Right atrium auricular region (tissue), 2 donors: ENCODE results near the gene SEC61A2. TPM values are rescaled to one million over a fixed set of nuclear protein-coding genes. Genes with fewer than 3 reads are reported as not detected.

Experiments used
- DNase-seq: peaks from one replicate; pipeline ENCODE4 v3.0.0-alpha.2; 2019; ENCODE audit warnings: low spot score
- H3K27ac ChIP-seq, 2 donors: fragments of 200-600 bp; sonication (generic); 1 replicate in 1 of 2; 2 replicates in 1 of 2; pipeline ENCODE4 v1.5.1; 2016 to 2019
- H3K27me3 ChIP-seq, 2 donors: fragments of 200-600 bp; sonication (generic); one replicate each; pipeline versions ENCODE4 v1.5.1 to v1.6.0; 2017 to 2019
- H3K36me3 ChIP-seq: fragments of 200-600 bp; sonication (generic); one replicate; pipeline ENCODE4 v1.5.1; 2016
- H3K4me1 ChIP-seq, 2 donors: fragments of 200-600 bp; sonication (generic); one replicate each; pipeline versions ENCODE4 v1.5.1 to v1.6.0; 2017 to 2019
- H3K4me3 ChIP-seq, 2 donors: fragments of 200-600 bp; sonication (generic); 1 replicate in 1 of 2; 2 replicates in 1 of 2; pipeline ENCODE4 v1.5.1; 2017 to 2019; ENCODE audit warnings: mild to moderate bottlenecking in 1 of 2, moderate library complexity in 1 of 2
- H3K9me3 ChIP-seq, 2 donors: fragments of 200-600 bp; sonication (generic); one replicate each; pipeline ENCODE4 v1.5.1; 2019
- total RNA-seq, 2 donors: library from RNA; depleted of rRNA; stranded (reverse); fragments of >200 nt; gene quantifications; one replicate each; pipeline ENCODE4 v1.1.0, GENCODE V29; 2016
- TF ChIP-seq, protein P1 (sequence below), 2 donors: fragments of 200-600 bp; sonication (generic); IDR thresholded peaks; one replicate each; pipeline ENCODE4 v1.5.1; 2019; ENCODE audit warnings: antibody characterized with exemption in 2 of 2

Gene SEC61A2
- total RNA-seq, 2 donors from 2014 or later: 12.2 to 12.4 TPM

DNA sequence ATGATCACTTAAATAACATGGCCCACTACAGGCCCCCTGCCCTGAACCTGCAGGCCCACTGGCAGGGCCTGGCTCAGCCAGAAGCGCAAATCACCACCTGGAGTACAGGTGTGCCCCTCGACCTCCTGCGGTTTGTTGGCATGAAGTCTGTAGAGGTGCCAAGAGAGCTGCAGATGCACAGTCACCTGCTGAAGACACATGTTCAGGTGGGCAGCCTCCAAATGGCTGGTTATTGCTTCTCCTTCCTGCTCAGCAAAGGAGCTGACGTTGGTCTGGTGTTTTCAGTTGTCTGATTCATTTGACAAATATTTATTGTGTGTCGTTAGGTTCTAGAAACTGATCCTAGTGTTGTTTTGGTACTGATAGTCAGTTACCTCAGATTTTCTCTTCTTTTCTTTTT, 31.7 kb upstream of the SEC61A2 start:
- no peak overlapping the region for H3K4me3 ChIP-seq
- no peaks in the 10 kb centered on the region for H3K4me1 ChIP-seq
- H3K36me3 ChIP-seq: peaks cover 54% of the 10 kb centered on the region
- H3K27ac ChIP-seq: no peak overlapping the region
- TF ChIP-seq, protein P1, sequence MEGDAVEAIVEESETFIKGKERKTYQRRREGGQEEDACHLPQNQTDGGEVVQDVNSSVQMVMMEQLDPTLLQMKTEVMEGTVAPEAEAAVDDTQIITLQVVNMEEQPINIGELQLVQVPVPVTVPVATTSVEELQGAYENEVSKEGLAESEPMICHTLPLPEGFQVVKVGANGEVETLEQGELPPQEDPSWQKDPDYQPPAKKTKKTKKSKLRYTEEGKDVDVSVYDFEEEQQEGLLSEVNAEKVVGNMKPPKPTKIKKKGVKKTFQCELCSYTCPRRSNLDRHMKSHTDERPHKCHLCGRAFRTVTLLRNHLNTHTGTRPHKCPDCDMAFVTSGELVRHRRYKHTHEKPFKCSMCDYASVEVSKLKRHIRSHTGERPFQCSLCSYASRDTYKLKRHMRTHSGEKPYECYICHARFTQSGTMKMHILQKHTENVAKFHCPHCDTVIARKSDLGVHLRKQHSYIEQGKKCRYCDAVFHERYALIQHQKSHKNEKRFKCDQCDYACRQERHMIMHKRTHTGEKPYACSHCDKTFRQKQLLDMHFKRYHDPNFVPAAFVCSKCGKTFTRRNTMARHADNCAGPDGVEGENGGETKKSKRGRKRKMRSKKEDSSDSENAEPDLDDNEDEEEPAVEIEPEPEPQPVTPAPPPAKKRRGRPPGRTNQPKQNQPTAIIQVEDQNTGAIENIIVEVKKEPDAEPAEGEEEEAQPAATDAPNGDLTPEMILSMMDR (IDR thresholded peaks at IDR 0.05): no peak
- DNase-seq: no peak
- no peaks in the 10 kb centered on the region for H3K27me3 ChIP-seq
- no peaks in the 10 kb centered on the region for H3K9me3 ChIP-seq

DNA sequence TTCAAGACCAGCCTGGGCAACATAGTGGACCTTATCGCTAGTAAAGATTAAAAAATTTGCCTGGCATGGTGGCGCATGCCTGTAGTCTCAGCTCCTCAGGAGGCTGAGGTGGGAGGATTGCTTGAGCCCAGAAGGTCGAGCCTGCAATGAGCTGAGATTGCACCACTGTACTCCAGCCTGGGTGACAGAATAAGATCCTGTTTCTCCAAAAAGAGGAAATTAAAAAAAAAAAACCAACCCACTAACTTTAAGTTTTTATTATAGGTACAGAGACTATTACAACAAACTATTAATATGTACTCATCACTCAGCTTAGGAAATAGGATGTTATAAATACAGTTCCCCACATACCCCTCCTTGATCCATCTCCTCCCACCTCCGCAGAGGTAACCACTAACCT, 30.5 kb upstream of the SEC61A2 start:
- peaks cover 49% of the 10 kb centered on the region for H3K36me3 ChIP-seq
- no peak overlapping the region for H3K4me3 ChIP-seq
- H3K27ac ChIP-seq: no peak overlapping the region
- H3K4me1 ChIP-seq: no peaks in the 10 kb centered on the region
- TF ChIP-seq, protein P1 (IDR thresholded peaks at IDR 0.05): no peak
- no peak for DNase-seq
- H3K27me3 ChIP-seq: no peaks in the 10 kb centered on the region
- H3K9me3 ChIP-seq: no peaks in the 10 kb centered on the region

DNA sequence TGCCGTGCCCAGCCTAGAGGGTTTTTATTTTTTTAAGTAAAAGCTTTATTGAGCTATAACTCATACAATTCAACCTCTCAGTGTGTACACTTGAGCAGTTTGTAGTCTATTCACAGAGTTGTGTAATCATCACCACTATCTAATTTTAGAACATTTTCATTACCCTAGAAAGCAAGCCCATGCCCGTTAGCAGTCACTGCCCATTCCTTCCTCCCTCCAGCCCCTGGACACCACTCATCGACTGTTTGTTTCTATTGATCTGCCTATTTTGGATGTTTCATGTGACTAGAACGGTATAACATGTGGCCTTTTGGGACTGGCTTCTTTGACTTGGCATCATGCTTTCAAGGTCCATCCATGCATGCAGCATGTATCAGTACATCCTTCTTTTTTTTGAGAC, 25.7 kb upstream of the SEC61A2 start:
- peaks cover 71% of the 10 kb centered on the region for H3K36me3 ChIP-seq
- TF ChIP-seq, protein P1 (IDR thresholded peaks at IDR 0.05): no peak

DNA sequence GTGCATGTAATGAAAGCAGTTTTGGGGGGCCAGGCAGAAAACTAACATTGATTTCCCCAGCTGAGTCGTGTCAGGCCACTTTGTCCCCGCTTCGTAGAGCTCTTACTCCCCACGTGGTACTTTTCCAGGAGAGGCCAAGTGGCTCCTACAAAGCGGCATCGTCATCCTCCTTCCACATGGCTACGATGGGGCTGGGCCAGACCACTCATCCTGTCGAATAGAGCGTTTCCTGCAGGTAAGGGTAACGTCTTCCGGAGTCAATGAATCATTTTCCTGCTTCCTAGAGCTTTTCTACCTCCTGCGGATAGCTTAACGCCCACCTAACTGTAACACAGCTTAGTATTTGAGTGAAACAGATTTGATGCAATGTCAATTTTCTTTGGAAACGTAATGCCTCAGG, 21.7 kb upstream of the SEC61A2 start:
- no peaks in the 10 kb centered on the region for H3K27me3 ChIP-seq
- no peaks in the 10 kb centered on the region for H3K9me3 ChIP-seq
- TF ChIP-seq, protein P1 (IDR thresholded peaks at IDR 0.05): no peak
- DNase-seq: no peak
- H3K4me1 ChIP-seq: no peaks in the 10 kb centered on the region
- no peak overlapping the region for H3K27ac ChIP-seq
- H3K4me3 ChIP-seq: no peak overlapping the region
- peaks cover 55% of the 10 kb centered on the region for H3K36me3 ChIP-seq

More for the DNA sequence above, 25.7 kb upstream of the SEC61A2 start:
- Histone ChIP-seq H3K4me1 (no peaks in the 10 kb centered on the region), H3K27ac (no peak overlapping the region), H3K4me3 (no peak overlapping the region), H3K27me3 (no peaks in the 10 kb centered on the region), H3K9me3 (no peaks in the 10 kb centered on the region)
- DNase-seq: no peak

DNA sequence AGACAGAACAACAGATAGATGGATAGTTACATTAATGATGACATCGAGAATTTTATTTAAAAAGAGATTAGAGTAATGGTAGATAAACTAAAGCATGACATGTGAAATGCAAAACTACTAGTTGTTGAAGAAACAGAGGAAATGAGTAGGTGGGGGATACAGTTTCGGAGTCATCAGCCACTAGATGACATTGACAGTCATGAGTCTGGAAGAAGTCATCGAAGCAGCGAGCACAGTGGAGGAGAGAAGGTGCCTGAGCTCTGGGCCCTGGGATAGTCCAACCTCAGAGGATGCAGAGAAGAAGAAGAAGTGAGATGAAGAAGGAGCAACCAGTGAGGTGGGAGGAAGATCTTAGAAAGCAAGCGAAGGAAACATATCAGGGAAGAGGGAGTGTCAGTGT, 20.2 kb upstream of the SEC61A2 start:
- Histone ChIP-seq H3K9me3 (no peaks in the 10 kb centered on the region), H3K27me3 (no peaks in the 10 kb centered on the region), H3K4me1 (no peaks in the 10 kb centered on the region), H3K36me3 (peaks cover 53% of the 10 kb centered on the region), H3K27ac (no peak overlapping the region), H3K4me3 (no peak overlapping the region)
- TF ChIP-seq, protein P1 (IDR thresholded peaks at IDR 0.05): no peak
- DNase-seq: no peak

DNA sequence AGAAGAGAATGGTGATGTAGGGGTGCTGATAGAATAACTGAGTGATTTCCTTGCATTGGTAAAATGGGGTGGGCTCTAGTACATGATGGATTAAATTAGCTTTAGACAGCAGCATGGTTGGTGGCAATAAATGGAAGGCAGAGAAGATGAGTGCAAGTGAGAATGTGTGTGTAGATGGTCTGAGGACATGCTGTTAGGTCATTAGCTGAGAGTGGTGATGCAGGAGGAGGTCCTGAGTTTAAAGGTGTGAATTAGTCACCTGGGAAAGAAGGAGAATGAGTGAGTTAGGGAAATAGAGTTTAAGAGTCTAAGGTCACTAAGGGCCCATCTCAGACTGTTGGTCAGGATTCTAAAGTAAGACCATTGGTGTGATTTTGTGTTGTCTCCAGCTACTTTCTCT, 17.9 kb upstream of the SEC61A2 start:
- TF ChIP-seq, protein P1 (IDR thresholded peaks at IDR 0.05): no peak
- Histone ChIP-seq H3K27me3 (no peaks in the 10 kb centered on the region), H3K27ac (no peak overlapping the region), H3K4me3 (no peak overlapping the region), H3K9me3 (no peaks in the 10 kb centered on the region), H3K4me1 (no peaks in the 10 kb centered on the region), H3K36me3 (peaks cover 34% of the 10 kb centered on the region)
- no peak for DNase-seq
